AG04450 (cell line): ENCODE results near the gene IQGAP3. TPM values are rescaled to one million over a fixed set of nuclear protein-coding genes. Genes with fewer than 3 reads are reported as not detected.

Experiments used
- CTCF ChIA-PET: fragments of 300-600, 350-600 bp; formaldehyde crosslinking; extraction: SDS; loops from one replicate; lab custom pipeline; 2022; ENCODE audit warnings: antibody characterized with exemption, inconsistent platforms; lab: Charles Lee
- POLR2A ChIA-PET: fragments of 350-600 bp; formaldehyde crosslinking; extraction: SDS; loops from one replicate; lab custom pipeline; 2021; ENCODE audit warnings: antibody characterized with exemption, inconsistent platforms; lab: Yijun Ruan, JAX
- DNase-seq: peaks from one replicate; pipeline ENCODE4 v3.0.0-alpha.2; 2011; ENCODE audit warnings: low read depth, low spot score
- H3K27ac ChIP-seq: one replicate; pipeline ENCODE4 v1.5.1; 2012; ENCODE audit warnings: low read depth, low read length, control low read depth
- H3K27me3 ChIP-seq: one replicate; pipeline ENCODE4 v1.6.0; 2012; ENCODE audit warnings: low read length; ENCODE audit not compliant: control insufficient read depth, insufficient read depth
- H3K4me3 ChIP-seq: 2 replicates; pipeline ENCODE4 v1.5.1; 2011; ENCODE audit warnings: mild to moderate bottlenecking, low read depth, low read length, control low read depth
- H3K9me3 ChIP-seq: 2 replicates; pipeline ENCODE4 v1.5.1; 2012; ENCODE audit warnings: low read length; ENCODE audit not compliant: control insufficient read depth, insufficient read depth
- CTCF ChIP-seq: IDR thresholded peaks from 2 replicates; pipeline ENCODE4 v1.5.1; 2011; ENCODE audit warnings: low read depth, low read length, control low read depth, inconsistent platforms
- polyA plus RNA-seq: library from polyadenylated mRNA; depleted of rRNA; stranded (reverse); fragments of >200 nt; gene quantifications from 2 replicates; pipeline ENCODE4 v1.2.3, GENCODE V29; 2011

Gene IQGAP3
- polyA plus RNA-seq, 1 experiment = 6.3 TPM

GRCh38 chr1:156577550-156577949 is 5.2 kb upstream of the IQGAP3 start:
- TF ChIP-seq CTCF = no peak
- ChIA-PET POLR2A (no interaction called here), CTCF (no interaction called here)
- H3K9me3 ChIP-seq = no peaks in the 10 kb centered on the region
- no peak for DNase-seq
- H3K27me3 ChIP-seq = peaks cover 20% of the 10 kb centered on the region
- no peak overlapping the region for H3K4me3 ChIP-seq
- H3K27ac ChIP-seq = no peak overlapping the region

- peaks cover 13% of the 10 kb centered on the region for H3K27me3 ChIP-seq
- H3K9me3 ChIP-seq = no peaks in the 10 kb centered on the region; the same call in 1 of the 2 replicates
- CTCF ChIA-PET = no interaction called here
- POLR2A ChIA-PET = interaction anchor here (0.7 kb wide), 1 partner anchor 20 kb away, joined by 3 read pairs; no protein-coding TSS in a partner anchor
- DNase-seq = no peak
- no peak overlapping the region for H3K27ac ChIP-seq
- no peak for TF ChIP-seq CTCF
- no peak overlapping the region for H3K4me3 ChIP-seq
These were observed 1.8 kb upstream of the IQGAP3 start for GRCh38 chr1:156574039-156574633.

GRCh38 chr1:156572663-156573018 is 276 bp upstream of the IQGAP3 start:
- H3K9me3 ChIP-seq = no peaks in the 10 kb centered on the region; the same call in 1 of the 2 replicates
- no peak for DNase-seq
- peak overlapping the region; percentile 2 for H3K27ac ChIP-seq
- peak overlapping the region; percentile 75 for H3K4me3 ChIP-seq
- H3K27me3 ChIP-seq = peaks cover 10% of the 10 kb centered on the region
- no peak for TF ChIP-seq CTCF
- CTCF ChIA-PET = no interaction called here
- POLR2A ChIA-PET = no interaction called here

GRCh38 chr1:156571261-156571852 is 1.0 kb downstream of the IQGAP3 start:
- ChIA-PET CTCF (interaction anchor here (0.7 to 2.6 kb wide), 6 partner anchors 37 to 185 kb away, joined by 3 to 18 read pairs (median 6); no protein-coding TSS in a partner anchor), POLR2A (interaction anchor here (0.7 to 1.4 kb wide), 8 partner anchors 21 to 186 kb away, joined by 3 to 7 read pairs (median 4); partner anchors contain the start of genes MEF2D and NAXE)
- TF ChIP-seq CTCF = no peak

GRCh38 chr1:156566436-156566835 is 5.9 kb downstream of the IQGAP3 start:
- no peak for TF ChIP-seq CTCF
- POLR2A ChIA-PET = interaction anchor here (0.5 kb wide), 1 partner anchor 112 kb away, joined by 3 read pairs; no protein-coding TSS in a partner anchor
- Histone ChIP-seq H3K27me3 (no peaks in the 10 kb centered on the region), H3K27ac (no peak overlapping the region), H3K4me3 (no peak overlapping the region), H3K9me3 (no peaks in the 10 kb centered on the region)
- no peak for DNase-seq
- CTCF ChIA-PET = interaction anchor here (0.6 kb wide), 1 partner anchor 17 kb away, joined by 3 read pairs; no protein-coding TSS in a partner anchor

More at GRCh38 chr1:156571261-156571852, 1.0 kb downstream of the IQGAP3 start:
- H3K4me3 ChIP-seq = peak overlapping the region; percentile 75
- H3K9me3 ChIP-seq = no peaks in the 10 kb centered on the region; the same call in 1 of the 2 replicates
- peak; percentile 88 for DNase-seq
- H3K27me3 ChIP-seq = peaks cover 9% of the 10 kb centered on the region
- H3K27ac ChIP-seq = peak overlapping the region; percentile 76
